BJ (cell line): ENCODE results near the gene TGM4. TPM values are rescaled to one million over a fixed set of nuclear protein-coding genes. Genes with fewer than 3 reads are reported as not detected.
"Not testable (repeated sequence)": the region's sequence is repeated elsewhere in the genome, so short reads cannot be mapped to it uniquely, and the experiment has no call there.

Experiments
- CTCF ChIA-PET: fragments of 350-600 bp; formaldehyde crosslinking; extraction: SDS; loops from one replicate; lab custom pipeline; 2021; ENCODE audit warnings: antibody characterized with exemption, inconsistent platforms; lab: Yijun Ruan, JAX
- POLR2A ChIA-PET: fragments of 300-600 bp; sonication (Branson Sonifier 250); formaldehyde crosslinking; extraction: SDS; loops from one replicate; lab custom pipeline; 2021; ENCODE audit warnings: antibody characterized with exemption; lab: Charles Lee
- DNase-seq: peaks from one replicate; pipeline ENCODE4 v3.0.0-alpha.2; 2011; ENCODE audit warnings: low read depth
- H3K27me3 ChIP-seq: 2 replicates; pipeline ENCODE4 v1.6.0; 2011; ENCODE audit warnings: low read length; ENCODE audit not compliant: control insufficient read depth, insufficient read depth
- H3K36me3 ChIP-seq: 2 replicates; pipeline ENCODE4 v1.5.1; 2011; ENCODE audit warnings: low read length; ENCODE audit not compliant: control insufficient read depth, insufficient read depth
- H3K4me3 ChIP-seq: 2 replicates; pipeline ENCODE4 v1.5.1; 2011; ENCODE audit warnings: low read depth, mild to moderate bottlenecking, control low read depth, low read length
- polyA plus RNA-seq: library from polyadenylated mRNA; depleted of rRNA; stranded (reverse); fragments of >200 nt; gene quantifications from 2 replicates; pipeline ENCODE4 v1.2.3, GENCODE V29; 2011
- TF ChIP-seq, protein P1 (sequence below): IDR thresholded peaks from 2 replicates; pipeline ENCODE4 v1.5.1; 2011; ENCODE audit warnings: low read depth, mild to moderate bottlenecking, control low read depth, inconsistent platforms, low read length, moderate library complexity; ENCODE audit not compliant: insufficient read depth

TGM4 gene
- polyA plus RNA-seq, 1 experiment, result not detected

DNA sequence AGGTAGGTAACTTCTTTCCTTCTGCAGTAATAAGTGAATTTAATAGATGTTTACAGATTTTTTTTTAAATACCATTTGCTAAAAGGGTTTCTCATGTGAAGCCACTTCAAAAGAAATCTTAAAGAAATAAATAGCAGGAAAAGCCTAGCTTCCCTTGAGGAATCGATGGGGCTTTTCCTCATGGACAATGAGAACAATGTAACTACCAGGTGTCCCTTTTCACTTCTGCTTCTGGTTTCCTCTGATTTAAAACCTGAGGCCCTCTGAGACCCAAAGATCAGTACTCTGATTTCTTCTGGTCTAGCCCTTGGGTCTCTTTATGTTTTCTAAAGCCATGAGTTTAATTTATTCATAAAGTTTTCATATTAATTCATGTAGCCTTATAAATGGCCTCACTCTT is 25.8 kb upstream of the TGM4 start:
- ChIA-PET POLR2A (no interaction called here), CTCF (no interaction called here)
- TF ChIP-seq, protein P1, sequence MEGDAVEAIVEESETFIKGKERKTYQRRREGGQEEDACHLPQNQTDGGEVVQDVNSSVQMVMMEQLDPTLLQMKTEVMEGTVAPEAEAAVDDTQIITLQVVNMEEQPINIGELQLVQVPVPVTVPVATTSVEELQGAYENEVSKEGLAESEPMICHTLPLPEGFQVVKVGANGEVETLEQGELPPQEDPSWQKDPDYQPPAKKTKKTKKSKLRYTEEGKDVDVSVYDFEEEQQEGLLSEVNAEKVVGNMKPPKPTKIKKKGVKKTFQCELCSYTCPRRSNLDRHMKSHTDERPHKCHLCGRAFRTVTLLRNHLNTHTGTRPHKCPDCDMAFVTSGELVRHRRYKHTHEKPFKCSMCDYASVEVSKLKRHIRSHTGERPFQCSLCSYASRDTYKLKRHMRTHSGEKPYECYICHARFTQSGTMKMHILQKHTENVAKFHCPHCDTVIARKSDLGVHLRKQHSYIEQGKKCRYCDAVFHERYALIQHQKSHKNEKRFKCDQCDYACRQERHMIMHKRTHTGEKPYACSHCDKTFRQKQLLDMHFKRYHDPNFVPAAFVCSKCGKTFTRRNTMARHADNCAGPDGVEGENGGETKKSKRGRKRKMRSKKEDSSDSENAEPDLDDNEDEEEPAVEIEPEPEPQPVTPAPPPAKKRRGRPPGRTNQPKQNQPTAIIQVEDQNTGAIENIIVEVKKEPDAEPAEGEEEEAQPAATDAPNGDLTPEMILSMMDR, result no peak
- no peaks in the 10 kb centered on the region for H3K27me3 ChIP-seq
- no peak for DNase-seq
- H3K36me3 ChIP-seq, result no peaks in the 10 kb centered on the region
- H3K4me3 ChIP-seq, result no peak overlapping the region

DNA sequence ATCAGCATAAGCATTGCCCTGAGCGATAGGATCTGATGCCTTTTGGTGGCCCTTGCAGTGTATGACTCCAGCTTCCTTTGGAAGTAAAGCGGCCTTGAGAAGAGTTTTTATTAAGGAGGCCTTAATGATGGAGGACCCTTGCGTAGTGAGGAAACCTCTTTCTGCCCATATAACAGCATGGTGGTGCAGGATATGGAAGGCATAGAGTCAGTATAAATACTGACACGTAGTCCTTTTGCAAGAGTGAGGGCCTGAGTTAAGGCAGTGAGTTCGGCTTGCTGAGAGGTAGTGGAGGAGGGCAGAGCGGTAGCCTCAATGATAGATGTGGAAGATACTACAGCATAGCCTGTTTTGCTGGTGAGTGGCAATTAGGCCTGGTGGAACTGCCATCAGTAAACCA is 17.7 kb upstream of the TGM4 start:
- H3K27me3 ChIP-seq, CTCF ChIA-PET, H3K36me3 ChIP-seq, POLR2A ChIA-PET, H3K4me3 ChIP-seq, DNase-seq: not testable (repeated sequence)

- no peak for DNase-seq
- TF ChIP-seq, protein P1, result no peak
- Histone ChIP-seq H3K27me3 (no peaks in the 10 kb centered on the region), H3K4me3 (no peak overlapping the region), H3K36me3 (peaks cover 2% of the 10 kb centered on the region)
- ChIA-PET CTCF (no interaction called here), POLR2A (interaction anchor here (0.6 kb wide), 1 partner anchor 57 kb away, joined by 3 read pairs; no protein-coding TSS in a partner anchor)
Observed at GRCh38 chr3:44860117-44860516, 14.3 kb upstream of the TGM4 start.

GRCh38 chr3:44861412-44862225 is 12.8 kb upstream of the TGM4 start, which contains the start of gene TMEM42:
TSS of gene TMEM42 (plus strand) at chr3:44861912. CDS start at chr3:44861925, 13 bp downstream.
- CTCF ChIA-PET, result interaction anchor here (2.8 kb wide), 1 partner anchor 53 kb away, joined by 10 read pairs; no protein-coding TSS in a partner anchor
- TF ChIP-seq, protein P1, result peak; percentile 51
- Histone ChIP-seq H3K36me3 (peaks cover 3% of the 10 kb centered on the region), H3K27me3 (no peaks in the 10 kb centered on the region), H3K4me3 (peak within 1 kb of the TSS; percentile 71)
- POLR2A ChIA-PET, result no interaction called here
- peak; percentile 44 for DNase-seq

GRCh38 chr3:44862226-44862637 is 12.2 kb upstream of the TGM4 start:
- H3K27me3 ChIP-seq, result no peaks in the 10 kb centered on the region
- peak overlapping the region; percentile 71 for H3K4me3 ChIP-seq
- POLR2A ChIA-PET, result interaction anchor here (0.8 kb wide), 1 partner anchor 52 kb away, joined by 16 read pairs; no protein-coding TSS in a partner anchor
- DNase-seq, result no peak
- H3K36me3 ChIP-seq, result peaks cover 3% of the 10 kb centered on the region
- CTCF ChIA-PET, result interaction anchor here (2.8 kb wide), 1 partner anchor 52 kb away, joined by 10 read pairs; no protein-coding TSS in a partner anchor
- TF ChIP-seq, protein P1, result no peak
